Gastrocnemius medialis (tissue), 4 donors: ENCODE results near the gene C8B.

ENCODE experiments used
- CTCF ChIP-seq, 5 experiments: fragments of 450-650 bp in 3 of 5; fragments of 200-600 bp in 2 of 5; sonication (generic) in 2 of 5; IDR thresholded peaks in 4 of 5; conservative IDR thresholded peaks in 1 of 5; 1 replicate in 4 of 5; 2 replicates in 1 of 5; pipeline ENCODE4 v1.5.1; 2016 to 2019; ENCODE audit warnings: antibody characterized with exemption in 5 of 5, mild to moderate bottlenecking in 3 of 5, moderate library complexity in 3 of 5
- POLR2A ChIP-seq, 2 donors: fragments of 450-650 bp; IDR thresholded peaks; one replicate each; pipeline ENCODE4 v1.6.1; 2017; ENCODE audit warnings: antibody characterized with exemption in 2 of 2, mild to moderate bottlenecking in 2 of 2, moderate library complexity in 2 of 2

- TF ChIP-seq CTCF (IDR thresholded peaks at IDR 0.05 in 4 of 5, conservative IDR thresholded peaks at IDR 0.05 in 1 of 5) (no peak), POLR2A (IDR thresholded peaks at IDR 0.05) (no peak)
Observed at GRCh38 chr1:57007472-57007871, 41.7 kb upstream of the C8B start.
